ENCODE data around the gene MRPS14. TPM values are rescaled to one million over a fixed set of nuclear protein-coding genes. Genes with fewer than 3 reads are reported as not detected.

The MRPS14 gene
- polyA plus RNA-seq, 1 experiment = 22.4 TPM

GRCh38 chr1:174974711-174975119 is 48.5 kb downstream of the MRPS14 start:
- no peak for DNase-seq (ENCODE audit: low read depth)
- CTCF ChIA-PET = interaction anchor here (0.9 kb wide), 1 partner anchor 8 kb away, joined by 4 read pairs; no protein-coding TSS in a partner anchor
- POLR2A ChIA-PET = no interaction called here
- TF ChIP-seq, protein P1, sequence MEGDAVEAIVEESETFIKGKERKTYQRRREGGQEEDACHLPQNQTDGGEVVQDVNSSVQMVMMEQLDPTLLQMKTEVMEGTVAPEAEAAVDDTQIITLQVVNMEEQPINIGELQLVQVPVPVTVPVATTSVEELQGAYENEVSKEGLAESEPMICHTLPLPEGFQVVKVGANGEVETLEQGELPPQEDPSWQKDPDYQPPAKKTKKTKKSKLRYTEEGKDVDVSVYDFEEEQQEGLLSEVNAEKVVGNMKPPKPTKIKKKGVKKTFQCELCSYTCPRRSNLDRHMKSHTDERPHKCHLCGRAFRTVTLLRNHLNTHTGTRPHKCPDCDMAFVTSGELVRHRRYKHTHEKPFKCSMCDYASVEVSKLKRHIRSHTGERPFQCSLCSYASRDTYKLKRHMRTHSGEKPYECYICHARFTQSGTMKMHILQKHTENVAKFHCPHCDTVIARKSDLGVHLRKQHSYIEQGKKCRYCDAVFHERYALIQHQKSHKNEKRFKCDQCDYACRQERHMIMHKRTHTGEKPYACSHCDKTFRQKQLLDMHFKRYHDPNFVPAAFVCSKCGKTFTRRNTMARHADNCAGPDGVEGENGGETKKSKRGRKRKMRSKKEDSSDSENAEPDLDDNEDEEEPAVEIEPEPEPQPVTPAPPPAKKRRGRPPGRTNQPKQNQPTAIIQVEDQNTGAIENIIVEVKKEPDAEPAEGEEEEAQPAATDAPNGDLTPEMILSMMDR (IDR thresholded peaks at IDR 0.05; ENCODE audit: insufficient read depth, low read depth, low read length) = no peak
- Histone ChIP-seq H3K4me3 (ENCODE audit: low read depth, low read length) (no peak overlapping the region), H3K27me3 (ENCODE audit: control insufficient read depth, insufficient read depth, low read length) (no peaks in the 10 kb centered on the region), H3K36me3 (ENCODE audit: control insufficient read depth, insufficient read depth, low read length) (no peaks in the 10 kb centered on the region)

- POLR2A ChIA-PET = no interaction called here
- H3K4me3 ChIP-seq (ENCODE audit: low read depth, low read length) = no peak overlapping the region
- CTCF ChIA-PET = interaction anchor here (0.7 kb wide), 1 partner anchor 11 kb away, joined by 3 read pairs; no protein-coding TSS in a partner anchor
- TF ChIP-seq, protein P1 (IDR thresholded peaks at IDR 0.05; ENCODE audit: insufficient read depth, low read depth, low read length) = no peak
- DNase-seq (ENCODE audit: low read depth) = no peak
- no peaks in the 10 kb centered on the region for H3K27me3 ChIP-seq (ENCODE audit: control insufficient read depth, insufficient read depth, low read length)
- H3K36me3 ChIP-seq (ENCODE audit: control insufficient read depth, insufficient read depth, low read length) = no peaks in the 10 kb centered on the region
Observed at GRCh38 chr1:174971902-174972301, 51.3 kb downstream of the MRPS14 start.

DNA sequence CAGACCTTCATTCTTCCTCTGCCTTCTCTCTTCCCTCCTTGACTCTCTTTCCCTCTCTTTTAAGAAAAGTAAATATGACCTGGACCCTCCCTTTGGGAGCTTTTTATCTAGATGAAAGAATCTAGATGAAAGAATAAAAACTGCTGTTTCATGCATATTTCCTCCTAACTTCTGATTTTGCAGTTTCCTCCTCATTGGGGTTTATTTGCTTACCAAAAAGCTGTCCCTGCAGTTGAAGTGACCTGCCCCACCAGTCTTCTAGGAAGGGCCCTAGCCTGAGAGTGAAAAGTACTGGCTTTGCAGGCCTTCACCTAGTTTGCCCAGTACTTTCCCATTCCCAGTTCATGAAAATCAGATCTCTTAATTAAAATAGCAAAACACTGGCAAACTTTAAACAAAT is 51.8 kb downstream of the MRPS14 start:
- TF ChIP-seq, protein P1 (IDR thresholded peaks at IDR 0.05; ENCODE audit: insufficient read depth, low read depth, low read length) = no peak
- ChIA-PET CTCF (interaction anchor here (0.7 kb wide), 1 partner anchor 11 kb away, joined by 3 read pairs; no protein-coding TSS in a partner anchor), POLR2A (no interaction called here)
- Histone ChIP-seq H3K36me3 (ENCODE audit: control insufficient read depth, insufficient read depth, low read length) (no peaks in the 10 kb centered on the region), H3K27me3 (ENCODE audit: control insufficient read depth, insufficient read depth, low read length) (no peaks in the 10 kb centered on the region), H3K4me3 (ENCODE audit: low read depth, low read length) (no peak overlapping the region)
- no peak for DNase-seq (ENCODE audit: low read depth)

GRCh38 chr1:174969977-174970376 is 53.2 kb downstream of the MRPS14 start:
- POLR2A ChIA-PET = interaction anchor here (0.5 kb wide), 1 partner anchor 93 kb away, joined by 9 read pairs; no protein-coding TSS in a partner anchor
- TF ChIP-seq, protein P1 (IDR thresholded peaks at IDR 0.05; ENCODE audit: insufficient read depth, low read depth, low read length) = no peak
- no peaks in the 10 kb centered on the region for H3K36me3 ChIP-seq (ENCODE audit: control insufficient read depth, insufficient read depth, low read length)
- no peak for DNase-seq (ENCODE audit: low read depth)
- CTCF ChIA-PET = interaction anchor here (1.2 kb wide), 1 partner anchor 200 kb away, joined by 3 read pairs; no protein-coding TSS in a partner anchor
- no peak overlapping the region for H3K4me3 ChIP-seq (ENCODE audit: low read depth, low read length)
- H3K27me3 ChIP-seq (ENCODE audit: control insufficient read depth, insufficient read depth, low read length) = no peaks in the 10 kb centered on the region

GRCh38 chr1:174968750-174969244 is 54.4 kb downstream of the MRPS14 start:
- CTCF ChIA-PET = no interaction called here
- POLR2A ChIA-PET = no interaction called here
- DNase-seq (ENCODE audit: low read depth) = no peak

More at GRCh38 chr1:174968750-174969244, 54.4 kb downstream of the MRPS14 start:
- Histone ChIP-seq H3K36me3 (ENCODE audit: control insufficient read depth, insufficient read depth, low read length) (no peaks in the 10 kb centered on the region), H3K27me3 (ENCODE audit: control insufficient read depth, insufficient read depth, low read length) (no peaks in the 10 kb centered on the region), H3K4me3 (ENCODE audit: low read depth, low read length) (no peak overlapping the region)
- TF ChIP-seq, protein P1 (IDR thresholded peaks at IDR 0.05; ENCODE audit: insufficient read depth, low read depth, low read length) = no peak
